HTERT RPE-1 (cell line): ENCODE results near the gene NOL9.
"Not testable (repeated sequence)": the region's sequence is repeated elsewhere in the genome, so short reads cannot be mapped to it uniquely, and the experiment has no call there.

Source experiments
- in situ Hi-C: fragments of 300-500 bp; cut with MboI; formaldehyde crosslinking; loops from 4 replicates; pipeline ENCODE4 v1.14.3; 2020; ENCODE audit warnings: low sequenced_read_pairs

NOL9 gene

GRCh38 chr1:6574025-6574620 is 19.8 kb upstream of the NOL9 start:
- in situ Hi-C loops, result no loop called here

GRCh38 chr1:6572653-6573383 is 18.5 kb upstream of the NOL9 start:
- in situ Hi-C loops, result no loop called here

- in situ Hi-C loops, result no loop called here
Observed at GRCh38 chr1:6570987-6571386, 16.7 kb upstream of the NOL9 start.

DNA sequence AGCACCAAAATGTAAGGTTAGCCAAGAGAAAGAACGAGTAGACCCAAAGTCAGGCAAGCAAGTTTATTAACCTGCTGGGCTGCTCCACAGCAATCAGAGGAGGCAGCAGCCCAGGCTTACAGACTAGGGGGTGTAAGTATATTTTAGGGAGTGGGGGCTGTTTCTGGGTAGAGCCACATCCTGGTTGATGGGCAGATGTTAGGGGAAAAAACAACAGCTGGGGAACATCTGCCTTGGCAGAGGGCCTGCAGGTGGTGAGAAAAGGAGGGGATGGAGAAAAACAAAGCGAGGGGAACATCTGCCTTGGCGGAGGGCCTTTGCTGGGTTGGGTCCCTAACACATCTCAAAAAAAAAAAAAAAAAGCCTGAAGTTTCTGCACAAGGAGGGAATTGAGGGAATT is 15.8 kb upstream of the NOL9 start:
- in situ Hi-C loops, result no loop called here

DNA sequence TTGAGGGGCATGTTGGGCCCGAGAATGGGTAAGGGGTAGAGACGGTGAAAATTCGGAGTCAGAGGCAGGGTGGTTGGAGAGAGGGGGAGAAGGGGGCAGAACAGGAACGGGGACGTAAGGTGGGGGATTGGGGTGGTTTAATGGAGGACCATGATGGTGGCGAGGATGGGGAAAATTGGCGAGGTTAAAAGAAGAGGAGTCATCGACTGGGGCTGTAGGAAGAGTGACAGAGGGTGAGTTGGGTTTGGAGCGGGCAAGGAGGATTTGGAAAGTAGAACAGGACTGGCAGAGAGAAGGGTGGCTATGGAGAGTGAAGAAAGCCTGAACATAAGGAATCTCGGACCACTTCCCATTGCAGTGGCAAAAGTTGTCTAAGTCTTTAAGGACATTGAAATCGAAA is 14.7 kb upstream of the NOL9 start:
- in situ Hi-C loops, result no loop called here

- in situ Hi-C loops, result no loop called here
Observed at GRCh38 chr1:6560267-6560666, 6.0 kb upstream of the NOL9 start.

- in situ Hi-C loops, result not testable (repeated sequence)
Observed at GRCh38 chr1:6559161-6559560, 4.8 kb upstream of the NOL9 start.

DNA sequence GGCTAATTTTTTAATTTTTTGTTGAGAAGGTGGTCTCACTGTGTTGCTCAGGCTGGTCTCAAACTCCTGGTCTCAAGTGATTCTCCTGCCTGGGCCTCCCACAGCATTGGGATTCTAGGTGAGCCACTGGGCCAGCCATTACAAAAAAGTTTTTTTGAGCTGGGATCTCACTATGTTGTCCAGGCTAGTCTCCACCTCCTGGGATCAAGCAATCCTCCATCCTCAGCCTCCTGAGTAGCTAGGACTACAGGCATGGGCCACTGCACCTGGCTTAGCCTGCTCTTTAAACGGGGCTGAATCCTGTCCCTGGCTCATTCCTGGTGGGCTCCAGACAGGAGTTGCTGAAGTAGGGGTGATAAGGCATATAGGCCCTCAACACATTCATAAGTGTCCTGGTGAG is 3.3 kb upstream of the NOL9 start:
- in situ Hi-C loops, result no loop called here

DNA sequence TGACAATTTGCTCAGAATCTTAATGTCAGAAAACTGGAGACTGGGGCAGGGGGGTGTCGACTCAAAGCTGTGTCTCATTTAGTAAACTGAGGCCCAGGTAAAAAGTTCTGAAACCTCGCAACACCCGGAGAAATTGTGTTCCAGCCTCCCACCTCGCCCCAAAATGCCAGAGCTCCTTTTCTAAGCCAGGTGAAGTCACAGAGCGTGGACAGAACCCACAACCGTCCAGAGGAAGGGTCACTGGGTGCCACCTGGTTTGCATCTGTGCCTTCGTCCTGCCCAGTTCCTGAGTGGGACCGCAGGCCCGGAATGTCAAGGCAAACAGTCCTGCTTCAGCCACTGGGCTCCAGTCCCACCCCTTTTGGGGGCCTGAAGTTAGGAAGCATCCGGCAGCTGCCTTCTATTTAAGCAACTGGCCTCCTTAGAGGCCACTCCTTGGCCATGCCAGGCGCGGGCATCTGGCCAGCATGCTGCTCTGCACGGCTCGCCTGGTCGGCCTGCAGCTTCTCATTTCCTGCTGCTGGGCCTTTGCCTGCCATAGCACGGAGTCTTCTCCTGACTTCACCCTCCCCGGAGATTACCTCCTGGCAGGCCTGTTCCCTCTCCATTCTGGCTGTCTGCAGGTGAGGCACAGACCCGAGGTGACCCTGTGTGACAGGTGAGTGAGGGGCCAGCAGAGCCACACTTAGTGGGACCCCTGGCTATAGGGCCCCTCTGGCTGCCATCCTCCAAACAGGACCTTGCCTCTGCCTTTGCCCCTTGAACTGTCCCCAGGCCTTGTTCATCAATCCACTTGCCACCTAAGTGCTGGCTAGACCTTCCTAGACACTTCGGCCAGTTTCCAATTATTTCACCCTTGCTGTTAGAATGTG is 830 bp upstream of the NOL9 start, which contains the start of gene TAS1R1:
Gene TAS1R1, plus strand, starts transcription at position 401 of the 872 bp plus-strand sequence. Its CDS starts 67 bp downstream, at position 468.
- in situ Hi-C loops, result no loop called here

- in situ Hi-C loops, result no loop called here
Observed at GRCh38 chr1:6547301-6547700, 7.0 kb downstream of the NOL9 start.

GRCh38 chr1:6546326-6546725 is 8.0 kb downstream of the NOL9 start:
- in situ Hi-C loops, result no loop called here

DNA sequence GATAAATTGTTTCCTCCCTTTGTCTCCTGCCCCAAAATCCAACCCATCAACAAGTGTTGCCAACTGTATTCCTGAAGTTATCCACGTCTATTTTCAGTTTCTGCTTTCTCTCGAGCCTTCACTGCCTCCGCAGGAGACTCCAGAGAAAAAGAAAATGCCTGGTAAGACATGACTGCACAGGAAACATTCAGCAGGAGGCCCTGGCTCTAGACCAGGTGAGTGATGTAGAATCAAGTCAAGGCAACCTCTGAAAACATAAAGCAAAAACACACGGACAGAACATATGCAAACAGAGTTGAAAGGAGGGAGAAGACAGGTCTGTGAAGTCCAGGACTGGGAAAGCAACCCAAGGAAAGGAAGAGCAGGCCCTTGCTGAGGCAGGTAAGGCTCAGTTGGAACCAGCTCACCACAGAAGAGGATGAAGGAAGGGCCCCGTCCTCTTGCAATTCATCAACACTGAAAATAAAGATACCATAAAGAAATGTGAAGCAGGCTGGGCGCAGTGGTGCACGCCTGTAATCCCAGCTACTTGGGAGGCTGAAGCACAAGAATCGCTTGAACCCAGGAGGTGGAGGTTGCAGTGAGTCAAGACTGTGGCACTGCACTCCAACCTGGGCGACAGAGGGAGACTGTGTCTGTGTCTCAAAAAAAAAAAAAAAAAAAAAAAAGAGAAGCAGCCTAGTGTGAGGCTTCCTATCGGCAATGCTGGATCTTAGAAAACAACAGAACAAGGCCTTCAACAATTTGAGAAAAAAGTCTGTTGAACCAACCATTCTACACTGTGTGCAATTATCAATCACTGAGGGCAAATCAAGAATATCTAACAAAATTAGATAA is 8.8 kb downstream of the NOL9 start:
- in situ Hi-C loops, result no loop called here

GRCh38 chr1:6544831-6545230 is 9.5 kb downstream of the NOL9 start:
- in situ Hi-C loops, result no loop called here

GRCh38 chr1:6538956-6539355 is 15.4 kb downstream of the NOL9 start:
- in situ Hi-C loops, result no loop called here

DNA sequence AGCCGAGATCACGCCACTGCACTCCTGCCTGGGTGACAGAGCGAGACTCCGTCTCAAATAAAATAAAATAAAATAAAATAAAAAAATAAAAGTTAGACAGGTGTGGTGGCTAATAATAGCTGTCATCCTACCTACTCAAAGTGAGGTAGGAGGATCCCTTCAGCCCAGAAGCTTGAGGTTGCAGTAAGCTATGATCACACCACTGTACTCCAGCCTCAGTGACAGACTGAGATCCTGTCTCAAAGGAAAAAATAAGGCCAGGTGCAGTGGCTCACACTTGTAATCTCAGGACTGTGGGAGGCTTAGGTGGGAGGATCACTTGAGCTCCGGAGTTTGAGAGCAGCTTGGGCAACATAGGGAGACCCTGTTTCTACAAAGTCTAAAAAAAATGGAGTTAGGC is 18.0 kb downstream of the NOL9 start:
- in situ Hi-C loops, result no loop called here

DNA sequence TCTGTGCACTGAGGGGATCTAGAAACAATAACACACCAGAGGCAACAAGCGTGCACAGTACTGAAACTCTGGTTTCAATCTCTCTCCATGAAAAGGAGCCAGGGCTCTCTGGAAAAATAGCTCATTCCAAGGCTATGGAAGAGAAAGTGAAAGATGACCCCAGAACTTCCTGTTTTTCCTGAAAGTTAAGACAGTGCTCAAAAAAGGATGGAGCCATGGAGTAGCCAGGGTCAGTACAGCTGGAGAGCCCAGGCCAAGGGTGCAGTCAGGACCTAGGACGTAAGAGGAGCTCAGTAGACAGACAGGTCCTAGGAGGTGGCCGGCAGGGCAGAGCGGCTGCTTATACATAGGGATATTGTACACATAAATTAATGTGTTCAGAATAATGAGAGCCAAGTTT is 19.1 kb downstream of the NOL9 start:
- in situ Hi-C loops, result no loop called here

GRCh38 chr1:6534248-6534822 is 20.0 kb downstream of the NOL9 start:
- in situ Hi-C loops, result no loop called here

DNA sequence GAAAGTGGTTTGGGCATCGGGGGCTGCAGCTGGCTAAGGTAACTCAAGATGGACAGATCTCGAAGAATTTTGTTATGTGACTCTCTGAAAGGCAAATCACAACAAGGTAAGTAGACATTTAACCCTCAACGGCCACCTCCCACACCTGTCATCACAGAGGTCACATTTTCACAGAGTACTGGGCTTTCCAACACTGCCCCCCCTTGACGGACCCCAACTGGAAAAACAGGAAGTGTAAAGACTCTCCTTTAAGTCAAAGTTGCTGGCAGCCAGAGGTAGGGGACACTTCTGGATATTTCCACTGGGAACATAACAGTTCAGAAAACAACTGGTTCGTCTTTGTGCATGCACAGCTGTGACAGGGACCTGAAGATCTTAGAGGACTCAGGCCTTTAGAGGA is 22.3 kb downstream of the NOL9 start:
- in situ Hi-C loops, result no loop called here

GRCh38 chr1:6530504-6531160 is 23.7 kb downstream of the NOL9 start:
- in situ Hi-C loops, result no loop called here

- in situ Hi-C loops, result no loop called here
Observed at GRCh38 chr1:6528492-6528891, 25.8 kb downstream of the NOL9 start.
